GM12878 (cell line): ENCODE data around the gene IL2. TPM values are rescaled to one million over a fixed set of nuclear protein-coding genes. Genes with fewer than 3 reads are reported as not detected.

Experiments used
- ATAC-seq: fragments of 200-7000 bp; cut with Tn5 transposase; 3 replicates; pipeline ENCODE4 v1.9.1; 2020; ENCODE audit warnings: mild to moderate bottlenecking, moderate library complexity
- BruUV-seq: library from RNA; stranded (reverse); fragments of 400-500 nt; replicated peaks from 2 replicates; lab custom pipeline; 2021; lab: Mats Ljungman, UMichigan
- CTCF ChIA-PET: fragments of 300-600 bp; sonication (Branson Sonifier 250); formaldehyde crosslinking; extraction: SDS; loops from one replicate; lab custom pipeline; 2021; ENCODE audit warnings: inconsistent platforms; lab: Yijun Ruan, JAX
- POLR2A ChIA-PET: fragments of 350-600 bp; formaldehyde crosslinking; extraction: SDS; loops from one replicate; lab custom pipeline; 2021; ENCODE audit warnings: inconsistent platforms; lab: Charles Lee
- RAD21 ChIA-PET: fragments of 300-600 bp; sonication (Branson Sonifier 250); formaldehyde crosslinking; loops from one replicate; lab custom pipeline; 2023; ENCODE audit warnings: antibody characterized with exemption; ENCODE audit not compliant: unreplicated experiment; lab: Charles Lee
- SMC1A ChIA-PET: fragments of 300-600 bp; sonication (Branson Sonifier 250); formaldehyde crosslinking; loops from one replicate; lab custom pipeline; 2023; ENCODE audit not compliant: unreplicated experiment, uncharacterized antibody; lab: Charles Lee
- DNase-seq: peaks from one replicate; pipeline ENCODE4 v3.0.0-alpha.2; 2011; ENCODE audit warnings: low read depth, low spot score
- FAIRE-seq: peaks from 3 replicates; lab custom pipeline; 2011; peaks lifted over from hg19 to GRCh38; lab: Jason Lieb, UNC
- H2AFZ ChIP-seq: 2 replicates; pipeline ENCODE4 v1.6.0; 2011; ENCODE audit warnings: low read depth, low read length, control low read depth; ENCODE audit not compliant: control insufficient read depth
- H3K27ac ChIP-seq: 2 replicates; pipeline ENCODE4 v1.5.1; 2011; ENCODE audit warnings: control low read depth; ENCODE audit not compliant: control insufficient read depth, insufficient read depth
- H3K27me3 ChIP-seq, 2 experiments: replicated peaks in 1 of 2; 2 replicates each; pipeline versions ENCODE4 v1.6.0 to v1.6.1; 2011; ENCODE audit warnings: low read length in 1 of 2; ENCODE audit not compliant: control insufficient read depth in 2 of 2, insufficient read depth in 2 of 2
- H3K36me3 ChIP-seq, 2 experiments: 2 replicates each; pipeline ENCODE4 v1.5.1; 2011; ENCODE audit warnings: low read length in 1 of 2; ENCODE audit not compliant: control insufficient read depth in 2 of 2, insufficient read depth in 2 of 2
- H3K4me1 ChIP-seq: 2 replicates; pipeline ENCODE4 v1.6.1; 2011; ENCODE audit warnings: mild to moderate bottlenecking, low read length, moderate library complexity, mixed read lengths; ENCODE audit not compliant: control insufficient read depth, insufficient read depth
- H3K4me2 ChIP-seq: 2 replicates; pipeline ENCODE4 v1.6.0; 2011; ENCODE audit warnings: control low read depth; ENCODE audit not compliant: control insufficient read depth, insufficient read depth
- H3K4me3 ChIP-seq: fragments of 200-600 bp; sonication (generic); 2 replicates; pipeline ENCODE4 v1.5.1; 2016
- H3K79me2 ChIP-seq: 2 replicates; pipeline ENCODE4 v1.6.0; 2011; ENCODE audit warnings: low read length; ENCODE audit not compliant: control insufficient read depth, insufficient read depth
- H3K9ac ChIP-seq: 2 replicates; pipeline ENCODE4 v1.8.0; 2011; ENCODE audit warnings: low read length, control low read depth, mixed read lengths; ENCODE audit not compliant: control insufficient read depth, insufficient read depth
- H3K9me3 ChIP-seq: replicated peaks from 3 replicates; pipeline ENCODE4 v1.5.1; 2011; ENCODE audit warnings: mild to moderate bottlenecking, low read length; ENCODE audit not compliant: control insufficient read depth, insufficient read depth
- H4K20me1 ChIP-seq: 2 replicates; pipeline ENCODE4 v1.6.0; 2011; ENCODE audit not compliant: control insufficient read depth, insufficient read depth
- EED ChIP-seq: sonication (generic); IDR thresholded peaks from 2 replicates; pipeline ENCODE4 v1.6.1; 2016; ENCODE audit warnings: antibody characterized with exemption, low read depth
- ESRRA ChIP-seq: IDR thresholded peaks from 2 replicates; pipeline ENCODE4 v1.6.1; 2012; ENCODE audit warnings: mild to moderate bottlenecking, low read length, improper control_type of control experiment
- FOXK2 ChIP-seq: fragments of 450-650 bp; IDR thresholded peaks from 2 replicates; pipeline ENCODE4 v1.6.1; 2017; ENCODE audit warnings: mild to moderate bottlenecking, moderate library complexity
- MXI1 ChIP-seq: fragments of 150-350 bp; IDR thresholded peaks from 2 replicates; pipeline ENCODE4 v1.6.1; 2011; ENCODE audit warnings: low read depth, mild to moderate bottlenecking, inconsistent platforms, low read length, improper control_type of control experiment
- MYC ChIP-seq: IDR thresholded peaks from 2 replicates; pipeline ENCODE4 v1.6.1; 2011; ENCODE audit warnings: mild to moderate bottlenecking, low read length, moderate library complexity, inconsistent platforms; ENCODE audit not compliant: insufficient read depth, insufficient replicate concordance, insufficient read length, severe bottlenecking
- NRF1 ChIP-seq: conservative IDR thresholded peaks from 2 replicates; pipeline ENCODE4 v1.6.1; 2011; ENCODE audit warnings: mild to moderate bottlenecking, low read depth, low read length, improper control_type of control experiment
- POU2F2 ChIP-seq: IDR thresholded peaks from 3 replicates; pipeline ENCODE4 v1.6.1; 2011; ENCODE audit warnings: low read depth, mild to moderate bottlenecking, low read length, borderline replicate concordance
- RAD51 ChIP-seq: fragments of 450-650 bp; IDR thresholded peaks from 2 replicates; pipeline ENCODE4 v1.6.1; 2016; ENCODE audit warnings: moderate library complexity, mild to moderate bottlenecking, inconsistent platforms
- YBX1 ChIP-seq: fragments of 450-650 bp; IDR thresholded peaks from 2 replicates; pipeline ENCODE4 v1.6.1; 2016; ENCODE audit warnings: antibody characterized with exemption
- ZNF274 ChIP-seq: IDR thresholded peaks from one replicate; pipeline ENCODE4 v1.8.0; 2011; ENCODE audit not compliant: insufficient read length, insufficient read depth
- WGBS: methylation state at CpG from one replicate; pipeline ENCODE4 v1.1.6; 2016; ENCODE audit warnings: low lambda C conversion rate; ENCODE audit not compliant: insufficient replicate concordance, insufficient coverage; ENCODE audit errors: missing lambda C conversion rate; 5-methylcytosine and 5-hydroxymethylcytosine counted together
- in situ Hi-C: fragments of 300-500 bp; cut with MboI; formaldehyde crosslinking; loops from 9 replicates; pipeline ENCODE4 v1.14.3; 2018; ENCODE audit warnings: mixed read lengths
- intact Hi-C: fragments of 100-400 bp; cut with micrococcal nuclease; formaldehyde crosslinking; loops from one replicate; pipeline ENCODE4 v1.14.2; 2022; ENCODE audit not compliant: unreplicated experiment
- polyA plus RNA-seq, 11 experiments: library from polyadenylated mRNA; depleted of rRNA in 4 of 11; unstranded in 6 of 11; stranded (reverse) in 5 of 11; fragments of >200 nt; fragmentation: Nextera tagmentation in 4 of 11; fragmentation: Illumina TruSeq in 1 of 11; extraction: Ambion mirVana in 4 of 11; extraction: Trizol in 1 of 11; gene quantifications; 1 replicate in 1 of 11; 2 replicates in 10 of 11; pipeline versions ENCODE4 v1.2.1 to v1.2.3, GENCODE V29; 2011 to 2016; ENCODE audit warnings: inconsistent platforms in 2 of 11, missing spikeins in 2 of 11, low read depth in 1 of 11
- total RNA-seq, 4 experiments: library from RNA; depleted of rRNA in 3 of 4; stranded (reverse); fragments of >200 nt in 3 of 4; fragmentation: Illumina TruSeq in 1 of 4; extraction: Trizol in 1 of 4; gene quantifications; 2 replicates each; pipeline versions ENCODE4 v1.2.1 to v1.2.3, GENCODE V29; 2013 to 2021
- TF ChIP-seq, protein P1 (sequence below): IDR thresholded peaks from 2 replicates; pipeline ENCODE4 v1.6.1; 2012; ENCODE audit warnings: low read depth, low read length, improper control_type of control experiment

The IL2 gene
- total and polyA plus RNA-seq, 10 of the 15 experiments (the other 5 are each of a cell fraction or from before 2014, with no cell fraction given), result 1.2 TPM; not detected in 9

DNA sequence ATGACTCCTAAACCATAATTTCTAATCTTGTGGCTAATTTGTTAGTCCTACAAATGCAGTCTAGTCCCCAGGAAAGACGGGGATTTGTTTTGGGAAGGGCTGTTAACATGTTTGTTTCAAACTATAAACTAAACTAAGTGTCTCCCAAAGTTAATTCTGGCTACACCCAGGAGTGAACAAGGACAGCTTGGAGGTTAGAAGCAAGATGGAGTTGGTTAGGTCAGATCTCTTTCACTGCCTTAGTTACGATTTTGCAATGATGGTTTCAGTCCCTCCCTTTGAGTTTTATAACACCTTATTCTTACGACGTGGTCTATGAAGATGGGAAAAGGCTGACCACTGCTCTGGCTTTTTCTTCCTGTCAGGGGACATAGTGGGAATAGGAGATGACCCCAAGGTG is 27.0 kb upstream of the IL2 start:
- no peak overlapping the region for H3K27ac ChIP-seq
- in situ Hi-C loops (no loop called here), intact Hi-C loops (no loop called here)
- CTCF ChIA-PET, result no interaction called here
- no peaks in the 10 kb centered on the region for H3K4me1 ChIP-seq
- TF ChIP-seq, protein P1, sequence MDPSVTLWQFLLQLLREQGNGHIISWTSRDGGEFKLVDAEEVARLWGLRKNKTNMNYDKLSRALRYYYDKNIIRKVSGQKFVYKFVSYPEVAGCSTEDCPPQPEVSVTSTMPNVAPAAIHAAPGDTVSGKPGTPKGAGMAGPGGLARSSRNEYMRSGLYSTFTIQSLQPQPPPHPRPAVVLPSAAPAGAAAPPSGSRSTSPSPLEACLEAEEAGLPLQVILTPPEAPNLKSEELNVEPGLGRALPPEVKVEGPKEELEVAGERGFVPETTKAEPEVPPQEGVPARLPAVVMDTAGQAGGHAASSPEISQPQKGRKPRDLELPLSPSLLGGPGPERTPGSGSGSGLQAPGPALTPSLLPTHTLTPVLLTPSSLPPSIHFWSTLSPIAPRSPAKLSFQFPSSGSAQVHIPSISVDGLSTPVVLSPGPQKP, result no peak
- TF ChIP-seq EED (no peak), NRF1 (no peak), MXI1 (no peak), RAD51 (no peak), MYC (no peak), ZNF274 (no peak), ESRRA (no peak), POU2F2 (no peak), FOXK2 (no peak), YBX1 (no peak)
- no peaks in the 10 kb centered on the region for H3K36me3 ChIP-seq
- BruUV-seq, result no TSS peak
- RAD21 ChIA-PET, result no interaction called here
- H2AFZ ChIP-seq, result no peak overlapping the region
- FAIRE-seq, result no peak
- no peaks in the 10 kb centered on the region for H3K9me3 ChIP-seq
- 6% methylated on average over 4 of the region's 4 CpGs for WGBS
- no peak for DNase-seq
- POLR2A ChIA-PET, result no interaction called here
- ATAC-seq, result no peak
- H3K9ac ChIP-seq, result no peak overlapping the region
- SMC1A ChIA-PET, result no interaction called here
- H3K4me2 ChIP-seq, result no peak overlapping the region
- H3K27me3 ChIP-seq, result no peaks in the 10 kb centered on the region
- no peaks in the 10 kb centered on the region for H3K79me2 ChIP-seq
- H3K4me3 ChIP-seq, result no peak overlapping the region
- H4K20me1 ChIP-seq, result no peaks in the 10 kb centered on the region
